Nephron (organoid): ENCODE data around the gene CEP44.
"Not testable (repeated sequence)": the region's sequence is repeated elsewhere in the genome, so short reads cannot be mapped to it uniquely, and the experiment has no call there.

ENCODE experiments used
- H3K27ac Mint-ChIP-seq, 3 experiments: 2 replicates each; pipeline ENCODE4 v1.8.0; 2020; ENCODE audit warnings: mixed read lengths in 3 of 3, mild to moderate bottlenecking in 2 of 3, moderate library complexity in 1 of 3
- H3K27me3 Mint-ChIP-seq: 2 replicates; pipeline ENCODE4 v1.8.0; 2021; ENCODE audit warnings: low read depth, mild to moderate bottlenecking, moderate library complexity, mixed read lengths
- H3K36me3 Mint-ChIP-seq: 2 replicates; pipeline ENCODE4 v1.8.0; 2020; ENCODE audit warnings: low read depth, mixed read lengths
- H3K4me1 Mint-ChIP-seq: 2 replicates; pipeline ENCODE4 v1.8.0; 2020; ENCODE audit warnings: mixed read lengths
- H3K4me3 Mint-ChIP-seq, 3 experiments: 2 replicates each; pipeline ENCODE4 v1.8.0; 2020; ENCODE audit warnings: mild to moderate bottlenecking in 3 of 3, mixed read lengths in 3 of 3, moderate library complexity in 2 of 3
- H3K9me3 Mint-ChIP-seq: 2 replicates; pipeline ENCODE4 v1.8.0; 2020; ENCODE audit warnings: mixed read lengths
- CTCF ChIP-seq, 3 experiments: fragments of 200-600 bp; sonication (generic); IDR thresholded peaks; one replicate each; pipeline ENCODE4 v1.5.0; 2021; ENCODE audit warnings: antibody characterized with exemption in 3 of 3; ENCODE audit not compliant: unreplicated experiment in 3 of 3

The CEP44 gene

GRCh38 chr4:174259580-174259979, 24.1 kb upstream of the CEP44 start:
- Mint-ChIP-seq H3K36me3 (no peaks in the 10 kb centered on the region), H3K4me1 (peaks cover 18% of the 10 kb centered on the region), H3K9me3 (no peaks in the 10 kb centered on the region), H3K4me3 (no peak overlapping the region), H3K27me3 (no peaks in the 10 kb centered on the region), H3K27ac (no peak overlapping the region)
- TF ChIP-seq CTCF (IDR thresholded peaks at IDR 0.05; ENCODE audit: unreplicated experiment in 3 of 3): no peak

- H3K9me3 Mint-ChIP-seq: no peaks in the 10 kb centered on the region
- peaks cover 22% of the 10 kb centered on the region for H3K4me1 Mint-ChIP-seq
- no peaks in the 10 kb centered on the region for H3K36me3 Mint-ChIP-seq
- no peak overlapping the region for H3K4me3 Mint-ChIP-seq
- peak overlapping the region; percentile 63 to 74 (median 70) for H3K27ac Mint-ChIP-seq
- no peaks in the 10 kb centered on the region for H3K27me3 Mint-ChIP-seq
- no peak for TF ChIP-seq CTCF (IDR thresholded peaks at IDR 0.05; ENCODE audit: unreplicated experiment in 3 of 3)
Measured at GRCh38 chr4:174260099-174260498, 23.6 kb upstream of the CEP44 start.

GRCh38 chr4:174261432-174261831, 22.3 kb upstream of the CEP44 start:
- not testable (repeated sequence) for H3K4me3 Mint-ChIP-seq, H3K36me3 Mint-ChIP-seq, H3K27ac Mint-ChIP-seq, H3K27me3 Mint-ChIP-seq, H3K9me3 Mint-ChIP-seq
- H3K4me1 Mint-ChIP-seq: peaks cover 14% of the 10 kb centered on the region

GRCh38 chr4:174262624-174263444, 20.9 kb upstream of the CEP44 start:
- Mint-ChIP-seq H3K27me3 (no peaks in the 10 kb centered on the region), H3K27ac (no peak overlapping the region), H3K4me3 (no peak overlapping the region), H3K9me3 (no peaks in the 10 kb centered on the region), H3K4me1 (peaks cover 10% of the 10 kb centered on the region), H3K36me3 (no peaks in the 10 kb centered on the region)
- TF ChIP-seq CTCF (IDR thresholded peaks at IDR 0.05; ENCODE audit: unreplicated experiment in 3 of 3): no peak

GRCh38 chr4:174263445-174263736, 20.3 kb upstream of the CEP44 start:
- H3K27ac Mint-ChIP-seq: no peak overlapping the region
- no peak for TF ChIP-seq CTCF (IDR thresholded peaks at IDR 0.05; ENCODE audit: unreplicated experiment in 3 of 3)
- no peaks in the 10 kb centered on the region for H3K27me3 Mint-ChIP-seq
- H3K9me3 Mint-ChIP-seq: no peaks in the 10 kb centered on the region
- H3K4me1 Mint-ChIP-seq: peaks cover 10% of the 10 kb centered on the region
- H3K4me3 Mint-ChIP-seq: no peak overlapping the region
- no peaks in the 10 kb centered on the region for H3K36me3 Mint-ChIP-seq

- peaks cover 5% of the 10 kb centered on the region for H3K4me1 Mint-ChIP-seq
- no peak overlapping the region for H3K4me3 Mint-ChIP-seq
- H3K36me3 Mint-ChIP-seq: no peaks in the 10 kb centered on the region
- no peak overlapping the region for H3K27ac Mint-ChIP-seq
- no peak for TF ChIP-seq CTCF (IDR thresholded peaks at IDR 0.05; ENCODE audit: unreplicated experiment in 3 of 3)
- no peaks in the 10 kb centered on the region for H3K27me3 Mint-ChIP-seq
- H3K9me3 Mint-ChIP-seq: no peaks in the 10 kb centered on the region
Measured at GRCh38 chr4:174265916-174266315, 17.8 kb upstream of the CEP44 start.
